ENCODE measurements around the gene CAPN8. TPM values are rescaled to one million over a fixed set of nuclear protein-coding genes. Genes with fewer than 3 reads are reported as not detected.

The CAPN8 gene
- total RNA-seq, 1 experiment from 2014 or later: not detected

DNA sequence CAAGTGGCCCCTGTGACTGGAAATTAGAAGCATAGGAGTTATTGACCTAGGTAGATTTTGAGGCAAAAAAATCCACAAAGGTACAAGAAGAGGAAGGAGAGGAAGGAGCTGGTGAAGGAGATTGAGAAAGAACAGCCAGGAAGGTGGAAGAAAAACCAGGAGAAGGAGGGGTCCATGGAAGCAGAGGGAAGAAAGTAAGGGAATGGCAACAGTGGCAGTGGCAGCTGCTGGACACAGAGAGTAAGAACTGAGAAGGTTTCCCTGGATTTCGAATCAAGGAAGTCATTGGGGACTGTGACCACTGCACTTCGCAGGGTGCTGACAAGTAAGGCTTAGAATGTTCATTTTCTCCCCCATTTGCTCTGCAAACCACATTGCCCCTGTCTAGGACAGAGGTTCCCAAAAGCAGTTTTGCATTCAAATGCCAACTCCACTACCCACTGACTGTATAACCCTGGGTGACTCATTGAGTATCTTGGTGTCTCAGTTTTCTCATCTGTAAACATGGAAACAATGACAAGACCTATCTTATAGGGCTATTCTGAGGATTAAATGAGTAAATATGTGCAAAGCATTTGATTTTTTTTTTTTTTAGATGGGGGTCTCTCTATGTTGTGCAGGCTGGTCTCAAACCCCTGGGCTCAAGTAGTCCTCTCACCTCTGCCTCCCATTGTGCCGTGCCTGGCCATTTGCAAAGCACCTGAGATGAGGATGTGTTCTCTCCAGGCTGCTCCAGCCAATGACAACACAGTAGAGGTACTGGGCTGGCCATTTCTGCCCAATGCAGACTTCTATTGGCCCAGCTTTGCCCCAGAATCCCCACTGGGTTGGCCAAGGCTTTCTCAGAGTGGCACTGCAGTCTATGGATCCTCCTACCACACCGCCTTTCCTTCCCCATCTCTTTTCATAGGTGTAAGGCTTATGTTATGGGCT is 37.5 kb upstream of the CAPN8 start:
- DNase-seq (ENCODE audit: extremely low read depth, low read depth): no peak

- DNase-seq (ENCODE audit: extremely low read depth, low read depth): peak; percentile 91
Observed at GRCh38 chr1:223700942-223701637, 35.6 kb upstream of the CAPN8 start.

DNA sequence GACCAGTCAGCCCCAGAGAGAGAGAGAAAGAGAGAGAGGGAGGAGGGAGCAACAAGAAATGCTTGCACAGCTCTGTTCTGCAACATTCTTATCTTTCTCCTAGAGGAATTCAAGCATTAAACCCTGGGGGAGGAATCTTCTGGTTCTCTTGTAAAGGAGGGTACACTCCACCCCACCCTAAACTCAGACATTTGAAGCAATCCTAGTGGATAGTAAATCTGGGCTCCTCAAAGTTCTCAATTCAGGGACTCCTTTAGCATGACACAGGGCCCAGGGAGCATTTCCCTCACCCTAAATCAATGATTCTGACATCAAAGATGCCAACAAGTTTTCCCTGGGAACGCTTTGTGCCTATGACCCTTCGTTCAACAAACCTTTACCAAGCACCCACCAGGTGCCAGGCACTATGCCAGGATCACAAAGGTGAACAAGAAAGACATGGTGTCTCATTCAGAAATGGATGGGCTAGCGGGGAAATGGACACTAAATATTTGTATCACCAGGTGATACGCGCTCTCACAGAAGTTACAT is 35.0 kb upstream of the CAPN8 start:
- DNase-seq (ENCODE audit: extremely low read depth, low read depth): no peak

GRCh38 chr1:223695941-223696340 is 30.4 kb upstream of the CAPN8 start:
- no peak for DNase-seq (ENCODE audit: extremely low read depth, low read depth)

DNA sequence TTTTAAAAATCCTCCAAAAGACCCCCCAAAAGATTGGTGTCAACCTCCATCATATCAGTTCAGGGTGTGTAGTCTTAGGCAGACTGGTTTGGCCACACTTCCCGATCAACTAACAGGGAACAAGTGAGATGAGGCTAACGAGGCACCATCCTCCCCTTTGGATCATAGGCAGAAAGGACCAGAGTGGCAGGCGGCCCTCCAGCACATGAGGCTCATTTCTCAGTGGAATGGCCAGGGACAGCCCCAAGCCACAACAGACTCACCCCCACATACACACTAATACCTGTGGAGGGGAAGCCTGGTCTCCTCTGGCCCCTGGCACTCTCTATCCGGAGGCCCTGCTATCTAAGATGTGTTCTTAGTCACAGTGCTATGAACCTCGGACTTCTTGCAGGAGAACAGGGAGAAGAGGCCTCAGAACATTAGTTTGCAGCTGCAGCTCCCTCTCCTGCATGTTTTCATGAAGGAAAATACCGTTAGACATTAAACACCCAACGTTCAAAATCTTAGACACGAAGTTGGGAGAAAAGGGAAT is 29.6 kb upstream of the CAPN8 start:
- DNase-seq (ENCODE audit: extremely low read depth, low read depth): no peak

DNA sequence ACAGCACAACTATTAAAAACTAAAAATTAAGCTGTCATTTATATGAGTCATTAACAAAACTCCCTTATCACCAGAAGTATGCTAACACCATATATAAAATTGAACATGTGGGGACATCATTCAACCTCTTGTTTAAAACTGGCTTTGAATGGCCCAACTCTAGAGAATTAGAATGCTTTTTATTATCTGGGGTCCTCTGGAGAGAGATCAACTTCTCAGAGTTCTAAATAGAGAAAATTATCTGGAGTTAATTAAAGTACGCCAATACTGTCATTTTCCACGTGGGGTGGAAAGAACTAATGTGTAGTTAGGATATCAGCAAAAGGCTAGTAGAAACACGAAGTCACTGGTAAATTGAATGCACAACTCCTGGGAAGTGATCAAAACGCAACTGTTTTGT is 25.6 kb upstream of the CAPN8 start:
- no peak for DNase-seq (ENCODE audit: extremely low read depth, low read depth)

- DNase-seq (ENCODE audit: extremely low read depth, low read depth): no peak
Observed at GRCh38 chr1:223684488-223684792, 18.9 kb upstream of the CAPN8 start.

GRCh38 chr1:223683586-223684487 is 18.3 kb upstream of the CAPN8 start:
- peak; percentile 60 for DNase-seq (ENCODE audit: extremely low read depth, low read depth)

DNA sequence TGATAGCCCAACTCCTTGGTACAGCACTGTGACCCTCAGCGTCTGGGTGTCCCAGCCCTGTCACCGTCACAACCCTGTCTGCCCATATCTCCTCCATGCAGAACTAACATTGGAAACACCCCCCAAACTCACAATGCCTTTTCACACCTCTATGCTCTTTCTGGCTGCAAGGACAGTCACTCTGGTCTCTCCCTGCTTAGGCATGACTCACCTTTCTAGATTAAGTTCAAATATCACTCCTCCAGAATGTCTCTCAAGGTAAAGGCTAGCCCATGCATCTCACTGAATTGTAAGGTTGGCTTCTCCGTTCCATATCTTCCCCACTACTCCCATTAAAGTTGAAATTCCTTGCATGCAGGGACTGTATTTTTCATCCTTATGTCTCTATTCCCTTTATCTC is 17.0 kb upstream of the CAPN8 start:
- no peak for DNase-seq (ENCODE audit: extremely low read depth, low read depth)

GRCh38 chr1:223680188-223680587 is 14.7 kb upstream of the CAPN8 start:
- DNase-seq (ENCODE audit: extremely low read depth, low read depth): no peak

DNA sequence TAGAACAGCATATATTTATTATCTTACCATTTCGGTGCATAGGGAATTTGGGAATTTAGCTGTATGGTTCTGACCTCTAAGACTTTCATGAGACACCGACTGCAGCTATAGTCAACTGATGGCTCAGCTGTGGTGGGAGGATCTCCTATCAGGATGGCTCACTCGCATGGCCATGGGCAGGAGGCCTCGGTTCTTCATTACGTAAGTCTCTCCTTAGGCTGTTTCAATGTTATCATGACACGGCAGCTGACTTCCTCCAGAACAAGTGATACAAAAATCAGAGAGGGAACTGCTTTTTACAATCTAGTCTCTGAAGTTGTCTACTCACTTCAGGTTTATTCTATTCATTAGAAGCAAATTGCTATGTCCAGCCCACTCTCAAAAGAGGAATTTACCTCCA is 13.3 kb upstream of the CAPN8 start:
- DNase-seq (ENCODE audit: extremely low read depth, low read depth): no peak

GRCh38 chr1:223674119-223674890 is 8.8 kb upstream of the CAPN8 start:
- DNase-seq (ENCODE audit: extremely low read depth, low read depth): no peak

DNA sequence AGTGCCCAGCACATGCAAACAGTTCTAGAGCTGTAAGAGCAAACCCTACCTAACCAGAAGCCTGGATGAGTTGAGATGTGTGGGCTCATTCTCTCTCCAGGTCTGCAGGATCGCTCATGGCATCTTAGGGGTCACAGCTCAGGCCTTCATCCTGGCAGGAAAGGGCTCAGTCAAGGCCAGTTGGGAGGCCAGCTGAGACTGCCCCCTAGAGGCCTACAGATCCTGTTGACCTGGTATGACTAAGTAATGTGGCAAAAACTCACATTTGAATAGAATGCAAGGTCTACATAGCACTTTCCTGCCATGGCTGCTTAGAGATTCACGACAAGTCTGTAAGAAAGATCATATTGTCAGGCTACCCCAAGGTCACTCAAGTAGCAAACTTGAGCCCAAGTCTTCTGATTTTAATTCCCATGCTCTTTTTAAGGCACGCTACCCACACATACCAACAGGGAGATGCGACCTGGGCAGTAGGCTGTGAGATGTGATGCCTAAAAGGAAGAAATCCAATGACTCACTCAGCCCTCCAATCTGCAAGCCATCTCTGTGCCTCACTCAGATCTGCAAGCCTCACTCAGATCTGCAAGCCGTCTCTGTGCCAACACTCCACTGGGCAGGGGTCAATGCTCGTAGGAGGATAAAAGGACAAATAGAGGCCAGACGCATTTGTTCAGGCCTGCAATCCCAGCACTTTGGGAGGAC is 5.1 kb upstream of the CAPN8 start:
- DNase-seq (ENCODE audit: extremely low read depth, low read depth): peak; percentile 32

- DNase-seq (ENCODE audit: extremely low read depth, low read depth): no peak
Observed at GRCh38 chr1:223669003-223669795, 3.7 kb upstream of the CAPN8 start.

DNA sequence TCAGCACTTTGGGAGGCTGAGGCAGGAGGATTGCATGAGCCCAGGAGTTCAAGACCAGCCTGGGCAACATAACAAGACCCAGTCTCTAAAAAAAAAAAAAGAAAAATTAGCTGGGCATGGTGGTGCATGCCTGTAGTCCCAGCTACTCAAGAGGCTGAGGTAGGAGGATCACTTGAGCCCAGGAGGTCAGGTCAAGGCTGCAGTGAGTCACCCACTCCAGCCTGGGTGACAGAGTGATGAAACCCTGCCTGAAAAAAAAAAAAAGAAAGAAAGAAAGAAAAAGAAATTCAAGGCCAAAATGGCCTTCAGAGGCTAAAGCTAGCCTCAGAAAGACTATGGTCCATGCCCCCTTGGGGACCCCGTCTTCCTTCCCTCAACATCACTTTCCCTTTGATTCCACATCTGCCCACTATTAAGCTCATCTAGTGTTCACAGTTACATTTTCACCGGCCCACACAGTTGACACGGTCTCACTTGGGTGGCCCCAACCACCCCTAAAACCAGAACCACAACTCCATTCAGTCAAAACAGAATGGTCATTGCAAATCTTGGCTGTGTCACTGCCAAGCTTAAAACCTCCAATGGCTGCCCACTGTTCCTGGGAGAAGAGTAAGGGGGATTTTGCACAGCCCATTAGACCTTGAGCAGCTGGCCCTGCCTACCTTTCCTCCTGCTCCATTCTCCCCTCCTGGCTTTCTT is 2.1 kb upstream of the CAPN8 start:
- no peak for DNase-seq (ENCODE audit: extremely low read depth, low read depth)

- no peak for DNase-seq (ENCODE audit: extremely low read depth, low read depth)
Observed at GRCh38 chr1:223664106-223664505, 1.4 kb downstream of the CAPN8 start.

DNA sequence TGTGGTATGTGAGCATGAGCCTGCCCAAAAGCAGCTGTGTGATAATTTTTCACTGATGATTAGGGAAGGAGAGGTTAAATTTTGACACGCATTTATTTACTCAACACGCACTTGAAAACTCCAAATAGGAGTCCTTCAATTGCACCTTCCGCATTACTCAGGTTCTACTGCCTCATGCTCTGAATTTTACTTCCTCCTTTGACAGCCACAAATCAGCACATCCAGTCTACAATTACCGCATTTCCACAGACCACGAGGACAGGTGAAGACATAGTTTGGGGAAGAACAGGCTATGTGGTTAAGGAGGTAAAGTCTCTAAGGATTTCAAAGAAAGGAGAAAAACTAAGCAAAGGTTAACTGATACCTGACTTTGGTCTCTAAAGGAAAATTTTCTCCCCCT is 2.6 kb downstream of the CAPN8 start:
- no peak for DNase-seq (ENCODE audit: extremely low read depth, low read depth)

- no peak for DNase-seq (ENCODE audit: extremely low read depth, low read depth)
Observed at GRCh38 chr1:223659711-223660110, 5.8 kb downstream of the CAPN8 start.
